Nephron (organoid): Measurements from ENCODE around the gene FAM167B.
A peak's percentile ranks its signal among the peaks of the same experiment; 100 is the strongest.
"Not testable (repeated sequence)": the region's sequence is repeated elsewhere in the genome, so short reads cannot be mapped to it uniquely, and the experiment has no call there.

Experiments
- H3K27ac Mint-ChIP-seq, 3 experiments: 2 replicates each; pipeline ENCODE4 v1.8.0; 2020; ENCODE audit warnings: mixed read lengths in 3 of 3, mild to moderate bottlenecking in 2 of 3, moderate library complexity in 1 of 3
- H3K27me3 Mint-ChIP-seq: 2 replicates; pipeline ENCODE4 v1.8.0; 2021; ENCODE audit warnings: low read depth, mild to moderate bottlenecking, moderate library complexity, mixed read lengths
- H3K36me3 Mint-ChIP-seq: 2 replicates; pipeline ENCODE4 v1.8.0; 2020; ENCODE audit warnings: low read depth, mixed read lengths
- H3K4me1 Mint-ChIP-seq: 2 replicates; pipeline ENCODE4 v1.8.0; 2020; ENCODE audit warnings: mixed read lengths
- H3K4me3 Mint-ChIP-seq, 3 experiments: 2 replicates each; pipeline ENCODE4 v1.8.0; 2020; ENCODE audit warnings: mild to moderate bottlenecking in 3 of 3, mixed read lengths in 3 of 3, moderate library complexity in 2 of 3
- H3K9me3 Mint-ChIP-seq: 2 replicates; pipeline ENCODE4 v1.8.0; 2020; ENCODE audit warnings: mixed read lengths
- CTCF ChIP-seq, 3 experiments: fragments of 200-600 bp; sonication (generic); IDR thresholded peaks; one replicate each; pipeline ENCODE4 v1.5.0; 2021; ENCODE audit warnings: antibody characterized with exemption in 3 of 3; ENCODE audit not compliant: unreplicated experiment in 3 of 3

The FAM167B gene

GRCh38 chr1:32249831-32250525, 3.0 kb downstream of the FAM167B start:
- peaks cover 14% of the 10 kb centered on the region for H3K27me3 Mint-ChIP-seq
- TF ChIP-seq CTCF (IDR thresholded peaks at IDR 0.05; ENCODE audit: unreplicated experiment in 3 of 3), result no peak
- peaks cover 35% of the 10 kb centered on the region for H3K4me1 Mint-ChIP-seq
- H3K4me3 Mint-ChIP-seq, result peak overlapping the region in 1 of 3 experiments; percentile 3
- no peaks in the 10 kb centered on the region for H3K9me3 Mint-ChIP-seq
- no peaks in the 10 kb centered on the region for H3K36me3 Mint-ChIP-seq
- H3K27ac Mint-ChIP-seq, result peak overlapping the region; percentile 60 to 84 (median 67)

GRCh38 chr1:32250893-32251716, 4.1 kb downstream of the FAM167B start, which contains the start of gene LCK:
TSS of gene LCK (plus strand) at chr1:32251265. CDS start at chr1:32274330, 23,065 bp downstream.
- H3K4me3 Mint-ChIP-seq, result peak within 1 kb of the TSS in 2 of 3 experiments; percentile 1 to 3
- peaks cover 35% of the 10 kb centered on the region for H3K4me1 Mint-ChIP-seq
- H3K36me3 Mint-ChIP-seq, result no peaks in the 10 kb centered on the region
- no peaks in the 10 kb centered on the region for H3K9me3 Mint-ChIP-seq
- TF ChIP-seq CTCF (IDR thresholded peaks at IDR 0.05; ENCODE audit: unreplicated experiment in 3 of 3), result no peak
- H3K27ac Mint-ChIP-seq, result peak within 1 kb of the TSS; percentile 60 to 84 (median 67)
- H3K27me3 Mint-ChIP-seq, result peaks cover 14% of the 10 kb centered on the region

GRCh38 chr1:32255072-32256071, 8.3 kb downstream of the FAM167B start:
- Mint-ChIP-seq H3K27ac (no peak overlapping the region), H3K4me1 (peaks cover 15% of the 10 kb centered on the region), H3K36me3 (no peaks in the 10 kb centered on the region), H3K27me3 (peaks cover 9% of the 10 kb centered on the region), H3K4me3 (no peak overlapping the region), H3K9me3 (no peaks in the 10 kb centered on the region)
- no peak for TF ChIP-seq CTCF (IDR thresholded peaks at IDR 0.05; ENCODE audit: unreplicated experiment in 3 of 3)

GRCh38 chr1:32256473-32257226, 9.6 kb downstream of the FAM167B start:
- H3K9me3 Mint-ChIP-seq, result no peaks in the 10 kb centered on the region
- TF ChIP-seq CTCF (IDR thresholded peaks at IDR 0.05; ENCODE audit: unreplicated experiment in 3 of 3), result no peak
- no peaks in the 10 kb centered on the region for H3K36me3 Mint-ChIP-seq
- H3K27ac Mint-ChIP-seq, result no peak overlapping the region
- H3K4me3 Mint-ChIP-seq, result no peak overlapping the region
- peaks cover 9% of the 10 kb centered on the region for H3K4me1 Mint-ChIP-seq
- peaks cover 12% of the 10 kb centered on the region for H3K27me3 Mint-ChIP-seq

GRCh38 chr1:32257227-32257508, 10.1 kb downstream of the FAM167B start:
- peaks cover 10% of the 10 kb centered on the region for H3K27me3 Mint-ChIP-seq
- H3K9me3 Mint-ChIP-seq, result no peaks in the 10 kb centered on the region
- no peak for TF ChIP-seq CTCF (IDR thresholded peaks at IDR 0.05; ENCODE audit: unreplicated experiment in 3 of 3)
- peaks cover 4% of the 10 kb centered on the region for H3K4me1 Mint-ChIP-seq
- no peak overlapping the region for H3K4me3 Mint-ChIP-seq
- no peaks in the 10 kb centered on the region for H3K36me3 Mint-ChIP-seq
- H3K27ac Mint-ChIP-seq, result no peak overlapping the region

GRCh38 chr1:32263236-32263593, 16.2 kb downstream of the FAM167B start:
- H3K4me1 Mint-ChIP-seq, H3K9me3 Mint-ChIP-seq, H3K27me3 Mint-ChIP-seq, H3K27ac Mint-ChIP-seq, H3K36me3 Mint-ChIP-seq, H3K4me3 Mint-ChIP-seq: not testable (repeated sequence)
